ENCODE data around the gene KRTAP4-12.
"Not testable (repeated sequence)": the region's sequence is repeated elsewhere in the genome, so short reads cannot be mapped to it uniquely, and the experiment has no call there.

KRTAP4-12 gene

GRCh38 chr17:41123991-41124371 is at the start of gene KRTAP4-12:
TSS of gene KRTAP4-12 (minus strand) at chr17:41124182. CDS start at chr17:41124122, 60 bp downstream.
- not testable (repeated sequence) for FAIRE-seq

- FAIRE-seq, result no peak
Observed at GRCh38 chr17:41171886-41172285, 47.9 kb upstream of the KRTAP4-12 start.

- FAIRE-seq, result no peak
Observed at GRCh38 chr17:41168121-41168520, 44.1 kb upstream of the KRTAP4-12 start, which contains the start of gene KRTAP4-3. TSS of gene KRTAP4-3 (minus strand) at chr17:41168221. CDS start at chr17:41168172, 49 bp downstream.

- FAIRE-seq, result no peak
Observed at GRCh38 chr17:41167561-41167960, 43.6 kb upstream of the KRTAP4-12 start.

GRCh38 chr17:41163828-41164227 is 39.8 kb upstream of the KRTAP4-12 start:
- FAIRE-seq, result no peak

GRCh38 chr17:41160648-41161047 is 36.7 kb upstream of the KRTAP4-12 start, which contains the start of gene KRTAP4-4:
TSS of gene KRTAP4-4 (minus strand) at chr17:41160748. CDS start at chr17:41160691, 57 bp downstream.
- no peak for FAIRE-seq

- not testable (repeated sequence) for FAIRE-seq
Observed at GRCh38 chr17:41160190-41160589, 36.2 kb upstream of the KRTAP4-12 start.

- FAIRE-seq, result no peak
Observed at GRCh38 chr17:41153856-41154255, 29.9 kb upstream of the KRTAP4-12 start.

GRCh38 chr17:41151525-41151924 is 27.5 kb upstream of the KRTAP4-12 start:
- FAIRE-seq, result no peak

- FAIRE-seq, result no peak
Observed at GRCh38 chr17:41150026-41150425, 26.0 kb upstream of the KRTAP4-12 start.

- no peak for FAIRE-seq
Observed at GRCh38 chr17:41149652-41149985, 25.6 kb upstream of the KRTAP4-12 start, which contains the start of gene KRTAP4-5. TSS of gene KRTAP4-5 (minus strand) at chr17:41149825. CDS start at chr17:41149767, 58 bp downstream.

- FAIRE-seq, result not testable (repeated sequence)
Observed at GRCh38 chr17:41148971-41149651, 25.1 kb upstream of the KRTAP4-12 start.

GRCh38 chr17:41147531-41148204 is 23.7 kb upstream of the KRTAP4-12 start:
- FAIRE-seq, result no peak

- no peak for FAIRE-seq
Observed at GRCh38 chr17:41145261-41145660, 21.3 kb upstream of the KRTAP4-12 start.

GRCh38 chr17:41144846-41145245 is 20.9 kb upstream of the KRTAP4-12 start:
- no peak for FAIRE-seq

GRCh38 chr17:41141361-41141760 is 17.4 kb upstream of the KRTAP4-12 start:
- no peak for FAIRE-seq

GRCh38 chr17:41140360-41141131 is 16.6 kb upstream of the KRTAP4-12 start, which contains the start of gene KRTAP4-6:
TSS of gene KRTAP4-6 (minus strand) at chr17:41140544. CDS start at chr17:41140487, 57 bp downstream.
- FAIRE-seq, result no peak

GRCh38 chr17:41139865-41140264 is 15.9 kb upstream of the KRTAP4-12 start:
- not testable (repeated sequence) for FAIRE-seq

GRCh38 chr17:41133880-41134735 is 10.1 kb upstream of the KRTAP4-12 start:
- FAIRE-seq, result no peak

- FAIRE-seq, result no peak
Observed at GRCh38 chr17:41131979-41132378, 8.0 kb upstream of the KRTAP4-12 start.

GRCh38 chr17:41127371-41127770 is 3.4 kb upstream of the KRTAP4-12 start:
- FAIRE-seq, result no peak

GRCh38 chr17:41126412-41126811 is 2.4 kb upstream of the KRTAP4-12 start:
- no peak for FAIRE-seq

Measured in islet of Langerhans (tissue), 1 donor.